Measurements from ENCODE around the gene PERCC1.
"Not testable (repeated sequence)": the region's sequence is repeated elsewhere in the genome, so short reads cannot be mapped to it uniquely, and the experiment has no call there.

Gene PERCC1

DNA sequence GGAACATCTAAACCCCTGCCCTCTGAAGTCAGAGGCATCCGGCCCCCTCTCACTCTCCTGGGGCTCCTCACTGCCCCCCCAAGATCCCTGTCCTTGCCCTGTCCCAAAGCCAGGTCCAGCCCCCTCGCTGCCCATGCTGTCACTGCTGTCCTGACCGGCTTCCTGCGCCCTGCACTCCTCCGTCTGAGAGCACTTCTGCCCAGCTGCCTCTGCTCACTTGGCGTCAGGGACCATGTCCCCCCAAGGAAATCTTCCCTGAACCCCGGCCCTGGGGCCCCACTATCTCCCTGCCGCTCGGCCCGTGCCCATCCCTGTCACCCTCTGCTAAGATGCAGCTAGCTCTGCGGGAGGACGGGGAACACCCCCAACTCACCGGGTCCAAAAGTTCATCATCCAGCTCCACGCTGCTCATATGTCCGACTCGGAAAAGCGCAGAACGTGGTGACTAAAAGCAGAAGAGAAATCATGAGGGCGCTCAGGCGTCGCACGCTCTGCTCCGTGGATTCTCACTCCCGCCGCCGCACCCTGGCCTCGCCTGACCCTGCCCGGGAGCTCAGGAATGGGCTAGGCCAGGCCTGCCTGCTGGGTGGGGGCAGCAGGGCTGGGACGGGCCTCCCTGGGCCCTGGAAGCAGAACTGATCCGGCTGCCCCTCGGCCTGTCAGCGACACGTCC lies 34.2 kb downstream of the PERCC1 start:
- ChIA-PET POLR2A (ENCODE audit: low non-redundant PET) (interaction anchor here (0.6 kb wide), 1 partner anchor 213 kb away, joined by 3 read pairs; the partner anchor contains the start of gene JPT2), CTCF (interaction anchor here (0.5 to 0.6 kb wide), 2 partner anchors 245 to 814 kb away, joined by 3 to 4 read pairs; no protein-coding TSS in a partner anchor)
- no peak overlapping the region for H3K27ac ChIP-seq
- TF ChIP-seq, protein P1, sequence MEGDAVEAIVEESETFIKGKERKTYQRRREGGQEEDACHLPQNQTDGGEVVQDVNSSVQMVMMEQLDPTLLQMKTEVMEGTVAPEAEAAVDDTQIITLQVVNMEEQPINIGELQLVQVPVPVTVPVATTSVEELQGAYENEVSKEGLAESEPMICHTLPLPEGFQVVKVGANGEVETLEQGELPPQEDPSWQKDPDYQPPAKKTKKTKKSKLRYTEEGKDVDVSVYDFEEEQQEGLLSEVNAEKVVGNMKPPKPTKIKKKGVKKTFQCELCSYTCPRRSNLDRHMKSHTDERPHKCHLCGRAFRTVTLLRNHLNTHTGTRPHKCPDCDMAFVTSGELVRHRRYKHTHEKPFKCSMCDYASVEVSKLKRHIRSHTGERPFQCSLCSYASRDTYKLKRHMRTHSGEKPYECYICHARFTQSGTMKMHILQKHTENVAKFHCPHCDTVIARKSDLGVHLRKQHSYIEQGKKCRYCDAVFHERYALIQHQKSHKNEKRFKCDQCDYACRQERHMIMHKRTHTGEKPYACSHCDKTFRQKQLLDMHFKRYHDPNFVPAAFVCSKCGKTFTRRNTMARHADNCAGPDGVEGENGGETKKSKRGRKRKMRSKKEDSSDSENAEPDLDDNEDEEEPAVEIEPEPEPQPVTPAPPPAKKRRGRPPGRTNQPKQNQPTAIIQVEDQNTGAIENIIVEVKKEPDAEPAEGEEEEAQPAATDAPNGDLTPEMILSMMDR (conservative IDR thresholded peaks at IDR 0.05; ENCODE audit: low read depth): no peak
- no peak for DNase-seq (ENCODE audit: low spot score)

DNA sequence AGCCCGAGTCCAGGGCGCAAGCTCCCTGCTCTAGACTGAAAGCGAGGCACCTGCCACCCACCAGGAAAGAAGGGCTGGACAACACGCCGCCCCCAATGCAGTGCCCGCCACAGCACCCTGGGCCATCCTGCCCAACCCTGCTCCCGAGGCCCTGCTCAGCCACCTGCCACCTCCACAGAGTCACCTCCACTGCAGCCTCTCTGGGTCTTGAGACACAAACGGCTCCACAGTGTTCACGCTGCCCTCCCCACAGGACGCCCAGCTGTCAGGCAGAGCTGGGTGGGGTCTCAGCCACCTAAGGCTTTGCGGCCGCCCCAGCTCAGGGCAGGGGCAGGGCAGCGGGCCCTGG lies 34.7 kb downstream of the PERCC1 start:
- TF ChIP-seq, protein P1 (conservative IDR thresholded peaks at IDR 0.05; ENCODE audit: low read depth): no peak
- POLR2A ChIA-PET (ENCODE audit: low non-redundant PET): interaction anchor here (0.6 kb wide), 1 partner anchor 213 kb away, joined by 3 read pairs; the partner anchor contains the start of gene JPT2
- no peak overlapping the region for H3K27ac ChIP-seq
- CTCF ChIA-PET: no interaction called here
- DNase-seq (ENCODE audit: low spot score): no peak

DNA sequence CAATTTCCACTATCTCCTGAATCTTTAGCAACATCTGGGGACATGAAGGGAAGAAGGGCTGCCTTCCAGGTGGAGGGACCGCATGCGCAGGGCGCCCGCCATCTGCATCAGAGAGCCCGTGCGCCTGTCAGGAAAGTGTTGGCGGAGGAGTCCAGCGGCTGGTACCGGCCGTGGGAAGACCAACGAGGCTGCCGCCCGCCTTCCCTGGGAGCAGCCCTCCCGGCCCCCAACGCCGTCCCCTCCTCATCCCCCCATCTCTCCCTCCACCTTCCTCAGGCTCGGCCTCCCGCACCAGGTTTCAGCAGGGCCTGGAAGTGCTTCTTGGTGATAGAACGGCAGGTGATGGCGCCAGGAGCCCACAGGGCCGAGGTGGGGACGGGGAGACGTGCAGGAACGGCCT lies 35.2 kb downstream of the PERCC1 start:
- DNase-seq (ENCODE audit: low spot score): no peak
- TF ChIP-seq, protein P1 (conservative IDR thresholded peaks at IDR 0.05; ENCODE audit: low read depth): no peak
- ChIA-PET CTCF (no interaction called here), POLR2A (ENCODE audit: low non-redundant PET) (no interaction called here)
- no peak overlapping the region for H3K27ac ChIP-seq

DNA sequence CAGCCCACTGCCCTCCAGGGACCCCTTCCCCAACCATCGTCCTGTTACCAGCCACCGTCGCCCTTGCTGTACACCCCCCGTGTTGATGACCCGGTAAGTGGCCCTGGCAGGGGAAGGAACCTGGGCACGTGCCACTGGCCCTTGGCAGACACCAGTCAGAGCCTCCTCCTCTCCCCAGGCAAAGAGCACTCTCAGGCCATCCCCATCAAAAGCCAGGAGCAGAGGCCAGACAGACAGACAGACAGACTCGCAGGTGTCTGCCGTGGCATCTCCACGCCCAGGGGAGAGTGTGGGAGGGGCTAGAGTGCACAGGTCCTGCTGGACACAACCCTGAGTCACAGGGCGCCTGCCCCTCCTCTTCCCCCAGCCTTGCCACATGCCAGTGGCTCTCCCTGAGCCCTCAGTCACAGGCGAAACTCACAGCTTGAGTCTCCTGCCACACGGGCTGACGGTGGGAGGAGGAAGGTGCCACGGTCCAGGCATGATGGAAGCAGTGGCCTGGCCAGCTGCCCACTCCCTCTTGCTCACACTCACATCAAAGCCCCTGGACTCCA lies 36.2 kb downstream of the PERCC1 start:
- DNase-seq (ENCODE audit: low spot score): peak; percentile 8
- CTCF ChIA-PET: no interaction called here
- POLR2A ChIA-PET (ENCODE audit: low non-redundant PET): no interaction called here
- TF ChIP-seq, protein P1 (conservative IDR thresholded peaks at IDR 0.05; ENCODE audit: low read depth): no peak
- peak overlapping the region; percentile 25 for H3K27ac ChIP-seq

DNA sequence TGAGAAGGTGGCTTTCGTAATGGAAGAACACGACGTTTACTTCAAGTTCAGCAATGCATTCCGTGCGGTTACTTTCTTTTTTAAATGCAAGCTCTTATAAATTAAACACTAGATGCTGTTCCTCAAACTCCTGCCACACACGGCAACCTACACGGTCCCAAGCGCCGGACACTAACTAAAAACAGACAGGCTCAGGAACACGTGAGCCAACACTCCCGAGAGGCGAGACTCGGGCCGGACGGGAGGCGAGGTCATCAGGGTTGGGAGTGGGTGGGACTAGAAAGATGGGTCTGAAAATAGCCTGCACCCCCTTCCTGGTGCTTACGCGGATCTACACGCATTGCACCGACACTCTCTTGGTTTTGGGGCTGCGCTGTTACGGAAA lies 37.5 kb downstream of the PERCC1 start:
- DNase-seq (ENCODE audit: low spot score): no peak
- POLR2A ChIA-PET (ENCODE audit: low non-redundant PET): no interaction called here
- no peak overlapping the region for H3K27ac ChIP-seq
- CTCF ChIA-PET: interaction anchor here (0.7 kb wide), 1 partner anchor 67 kb away, joined by 3 read pairs; no protein-coding TSS in a partner anchor
- TF ChIP-seq, protein P1 (conservative IDR thresholded peaks at IDR 0.05; ENCODE audit: low read depth): no peak

DNA sequence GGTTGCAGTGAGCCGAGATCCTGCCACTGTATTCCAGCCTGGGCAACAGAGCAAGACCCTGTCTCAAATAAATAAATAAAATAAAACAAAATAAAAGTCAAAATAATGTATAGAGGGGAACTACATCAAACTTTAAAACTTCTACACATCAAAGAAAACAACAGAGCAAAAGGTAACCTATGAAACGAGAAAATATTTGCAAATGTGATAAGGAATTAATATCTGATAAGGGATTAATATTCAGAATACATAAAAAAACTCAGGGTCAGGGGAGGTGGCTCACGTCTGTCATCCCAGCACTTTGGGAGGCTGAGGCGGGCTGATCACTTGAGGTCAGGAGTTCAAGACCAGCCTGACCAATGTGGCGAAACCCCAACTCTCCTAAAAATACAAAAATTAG lies 38.3 kb downstream of the PERCC1 start:
- H3K27ac ChIP-seq; DNase-seq (ENCODE audit: low spot score); POLR2A ChIA-PET (ENCODE audit: low non-redundant PET); CTCF ChIA-PET: not testable (repeated sequence)

DNA sequence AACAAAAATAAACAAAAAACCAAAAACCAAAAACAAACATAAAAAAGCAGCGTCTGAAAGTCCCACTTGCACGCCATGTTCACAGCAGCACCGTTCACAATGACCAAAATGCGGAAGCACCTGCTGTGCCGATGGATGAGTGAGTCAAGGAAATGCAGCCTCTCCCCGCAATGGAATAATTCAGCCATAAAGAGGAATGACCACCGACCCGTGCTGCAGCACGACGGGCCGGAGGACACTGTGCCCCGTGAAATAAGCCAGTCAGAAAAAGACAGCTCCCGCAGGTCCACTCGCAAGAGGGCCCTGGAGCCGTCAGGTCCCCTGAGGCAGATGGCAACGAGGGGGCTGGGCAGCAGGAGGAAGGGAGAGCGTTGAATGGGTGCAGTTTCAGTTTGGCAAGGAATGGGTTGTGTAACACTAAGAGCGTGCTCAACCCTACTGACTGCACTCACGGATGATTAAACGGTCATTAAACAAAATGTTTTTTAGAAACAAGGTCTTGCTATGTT lies 38.9 kb downstream of the PERCC1 start:
- TF ChIP-seq, protein P1 (conservative IDR thresholded peaks at IDR 0.05; ENCODE audit: low read depth): no peak
- ChIA-PET POLR2A (ENCODE audit: low non-redundant PET) (interaction anchor here (0.6 kb wide), 1 partner anchor 83 kb away, joined by 4 read pairs; no protein-coding TSS in a partner anchor), CTCF (no interaction called here)
- no peak overlapping the region; the same call in 1 of the 2 replicates for H3K27ac ChIP-seq
- DNase-seq (ENCODE audit: low spot score): no peak
